ENCODE data around the gene FAM107B. TPM values are rescaled to one million over a fixed set of nuclear protein-coding genes. Genes with fewer than 3 reads are reported as not detected.
"Not testable (repeated sequence)": the region's sequence is repeated elsewhere in the genome, so short reads cannot be mapped to it uniquely, and the experiment has no call there.

Gene FAM107B
- 100 to 1,000 TPM in 2 of 3 donors, 10 to 100 TPM in 1; 90.6 to 121 (median 117) TPM for polyA plus RNA-seq (ENCODE audit: insufficient read length in 3 of 3)
- long read RNA-seq, donor 1, transcript FAM107B-211 (4 exons, 2,633 nt): major isoform, 13 of 23 reads
- long read RNA-seq, donor 1, partial matches to known transcripts: 5 of 23 reads
- long read RNA-seq, donor 1, other reads (novel, unspliced or antisense): 0 of 23 reads
- long read RNA-seq, donor 2, transcript FAM107B-211 (4 exons, 2,633 nt): major isoform, 18 of 24 reads
- long read RNA-seq, donor 2, partial matches to known transcripts: 0 of 24 reads
- long read RNA-seq, donor 2, other reads (novel, unspliced or antisense): 0 of 24 reads
- long read RNA-seq, donor 3, transcript FAM107B-211 (4 exons, 2,633 nt): major isoform, 26 of 35 reads
- long read RNA-seq, donor 3, transcript FAM107B-205 (5 exons, 2,374 nt): minor isoform, 5 of 35 reads
- long read RNA-seq, donor 3, partial matches to known transcripts: 0 of 35 reads
- long read RNA-seq, donor 3, other reads (novel, unspliced or antisense): 0 of 35 reads
- long read RNA-seq, donor 4, transcript FAM107B-205 (5 exons, 2,374 nt): minor isoform, 7 of 26 reads
- long read RNA-seq, donor 4, transcript FAM107B-211 (4 exons, 2,633 nt): major isoform, 18 of 26 reads
- long read RNA-seq, donor 4, partial matches to known transcripts: 0 of 26 reads
- long read RNA-seq, donor 4, other reads (novel, unspliced or antisense): 0 of 26 reads
- long read RNA-seq, donor 5: 0 reads
- long read RNA-seq, donor 6, transcript FAM107B-211 (4 exons, 2,633 nt): major isoform, 17 of 36 reads
- long read RNA-seq, donor 6, partial matches to known transcripts: 15 of 36 reads
- long read RNA-seq, donor 6, other reads (novel, unspliced or antisense): 0 of 36 reads
- long read RNA-seq, donor 7, transcript FAM107B-211 (4 exons, 2,633 nt): major isoform, 22 of 33 reads
- long read RNA-seq, donor 7, partial matches to known transcripts: 8 of 33 reads
- long read RNA-seq, donor 7, other reads (novel, unspliced or antisense): 0 of 33 reads
- long read RNA-seq, donor 8, transcript FAM107B-211 (4 exons, 2,633 nt): major isoform, 32 of 37 reads
- long read RNA-seq, donor 8, partial matches to known transcripts: 0 of 37 reads
- long read RNA-seq, donor 8, other reads (novel, unspliced or antisense): 0 of 37 reads
- long read RNA-seq, donor 9, transcript FAM107B-211 (4 exons, 2,633 nt): major isoform, 14 of 18 reads
- long read RNA-seq, donor 9, partial matches to known transcripts: 0 of 18 reads
- long read RNA-seq, donor 9, other reads (novel, unspliced or antisense): 0 of 18 reads
- long read RNA-seq, donor 10, transcript FAM107B-211 (4 exons, 2,633 nt): major isoform, 22 of 27 reads
- long read RNA-seq, donor 10, partial matches to known transcripts: 0 of 27 reads
- long read RNA-seq, donor 10, other reads (novel, unspliced or antisense): 0 of 27 reads
- long read RNA-seq, donor 11, transcript FAM107B-211 (4 exons, 2,633 nt): major isoform, 16 of 21 reads
- long read RNA-seq, donor 11, partial matches to known transcripts: 0 of 21 reads
- long read RNA-seq, donor 11, other reads (novel, unspliced or antisense): 0 of 21 reads
- long read RNA-seq, donor 12, transcript FAM107B-211 (4 exons, 2,633 nt): major isoform, 5 of 8 reads
- long read RNA-seq, donor 12, partial matches to known transcripts: 0 of 8 reads
- long read RNA-seq, donor 12, other reads (novel, unspliced or antisense): 0 of 8 reads
- long read RNA-seq, donor 13: 0 reads
- long read RNA-seq, donor 14, transcript FAM107B-205 (5 exons, 2,374 nt): minor isoform, 5 of 20 reads
- long read RNA-seq, donor 14, transcript FAM107B-211 (4 exons, 2,633 nt): major isoform, 15 of 20 reads
- long read RNA-seq, donor 14, partial matches to known transcripts: 0 of 20 reads
- long read RNA-seq, donor 14, other reads (novel, unspliced or antisense): 0 of 20 reads
- long read RNA-seq, donor 15, transcript FAM107B-211 (4 exons, 2,633 nt): major isoform, 10 of 12 reads
- long read RNA-seq, donor 15, partial matches to known transcripts: 0 of 12 reads
- long read RNA-seq, donor 15, other reads (novel, unspliced or antisense): 0 of 12 reads
- long read RNA-seq, donor 16, transcript FAM107B-205 (5 exons, 2,374 nt): minor isoform, 10 of 71 reads
- long read RNA-seq, donor 16, transcript FAM107B-211 (4 exons, 2,633 nt): major isoform, 44 of 71 reads
- long read RNA-seq, donor 16, partial matches to known transcripts: 10 of 71 reads
- long read RNA-seq, donor 16, other reads (novel, unspliced or antisense): 0 of 71 reads

GRCh38 chr10:14774797-14775196 is at the start of gene FAM107B:
TSS of gene FAM107B (minus strand) at chr10:14774897. CDS start at chr10:14774663, 234 bp downstream.
- DNase-seq (ENCODE audit: extremely low read depth in 1 of 11, low read depth in 9 of 11, low spot score in 4 of 11): no peak

GRCh38 chr10:14823966-14824365 is 49.3 kb upstream of the FAM107B start:
- DNase-seq (ENCODE audit: extremely low read depth in 1 of 11, low read depth in 9 of 11, low spot score in 4 of 11): no peak

GRCh38 chr10:14822879-14823755 is 48.4 kb upstream of the FAM107B start:
- DNase-seq (ENCODE audit: extremely low read depth in 1 of 11, low read depth in 9 of 11, low spot score in 4 of 11): peak in 4 of 11 donors; percentile 15 to 23 (median 21)

- no peak for DNase-seq (ENCODE audit: extremely low read depth in 1 of 11, low read depth in 9 of 11, low spot score in 4 of 11)
Observed at GRCh38 chr10:14821635-14822375, 47.1 kb upstream of the FAM107B start.

- no peak for DNase-seq (ENCODE audit: extremely low read depth in 1 of 11, low read depth in 9 of 11, low spot score in 4 of 11)
Observed at GRCh38 chr10:14820775-14821154, 46.1 kb upstream of the FAM107B start.

GRCh38 chr10:14820010-14820774 is 45.5 kb upstream of the FAM107B start:
- no peak for DNase-seq (ENCODE audit: extremely low read depth in 1 of 11, low read depth in 9 of 11, low spot score in 4 of 11)

GRCh38 chr10:14816717-14817116 is 42.0 kb upstream of the FAM107B start:
- not testable (repeated sequence) for DNase-seq (ENCODE audit: extremely low read depth in 1 of 11, low read depth in 9 of 11, low spot score in 4 of 11)

- no peak for DNase-seq (ENCODE audit: extremely low read depth in 1 of 11, low read depth in 9 of 11, low spot score in 4 of 11)
Observed at GRCh38 chr10:14815681-14816080, 41.0 kb upstream of the FAM107B start.

GRCh38 chr10:14812271-14812670 is 37.6 kb upstream of the FAM107B start:
- DNase-seq (ENCODE audit: extremely low read depth in 1 of 11, low read depth in 9 of 11, low spot score in 4 of 11): no peak

- DNase-seq (ENCODE audit: extremely low read depth in 1 of 11, low read depth in 9 of 11, low spot score in 4 of 11): no peak
Observed at GRCh38 chr10:14810969-14811953, 36.6 kb upstream of the FAM107B start.

GRCh38 chr10:14806318-14806717 is 31.6 kb upstream of the FAM107B start:
- no peak for DNase-seq (ENCODE audit: extremely low read depth in 1 of 11, low read depth in 9 of 11, low spot score in 4 of 11)

GRCh38 chr10:14803827-14804226 is 29.1 kb upstream of the FAM107B start:
- DNase-seq (ENCODE audit: extremely low read depth in 1 of 11, low read depth in 9 of 11, low spot score in 4 of 11): no peak

GRCh38 chr10:14801723-14802122 is 27.0 kb upstream of the FAM107B start:
- DNase-seq (ENCODE audit: extremely low read depth in 1 of 11, low read depth in 9 of 11, low spot score in 4 of 11): peak in 1 of 11 donors; percentile 7

- no peak for DNase-seq (ENCODE audit: extremely low read depth in 1 of 11, low read depth in 9 of 11, low spot score in 4 of 11)
Observed at GRCh38 chr10:14800397-14800796, 25.7 kb upstream of the FAM107B start.
